ENCODE data around the gene TMEM203. TPM values are rescaled to one million over a fixed set of nuclear protein-coding genes. Genes with fewer than 3 reads are reported as not detected.

The TMEM203 gene
- total and polyA plus RNA-seq, 2 of the 13 experiments (the other 11 are each of a cell fraction or from before 2014, with no cell fraction given): 23.4 to 36.7 TPM

DNA sequence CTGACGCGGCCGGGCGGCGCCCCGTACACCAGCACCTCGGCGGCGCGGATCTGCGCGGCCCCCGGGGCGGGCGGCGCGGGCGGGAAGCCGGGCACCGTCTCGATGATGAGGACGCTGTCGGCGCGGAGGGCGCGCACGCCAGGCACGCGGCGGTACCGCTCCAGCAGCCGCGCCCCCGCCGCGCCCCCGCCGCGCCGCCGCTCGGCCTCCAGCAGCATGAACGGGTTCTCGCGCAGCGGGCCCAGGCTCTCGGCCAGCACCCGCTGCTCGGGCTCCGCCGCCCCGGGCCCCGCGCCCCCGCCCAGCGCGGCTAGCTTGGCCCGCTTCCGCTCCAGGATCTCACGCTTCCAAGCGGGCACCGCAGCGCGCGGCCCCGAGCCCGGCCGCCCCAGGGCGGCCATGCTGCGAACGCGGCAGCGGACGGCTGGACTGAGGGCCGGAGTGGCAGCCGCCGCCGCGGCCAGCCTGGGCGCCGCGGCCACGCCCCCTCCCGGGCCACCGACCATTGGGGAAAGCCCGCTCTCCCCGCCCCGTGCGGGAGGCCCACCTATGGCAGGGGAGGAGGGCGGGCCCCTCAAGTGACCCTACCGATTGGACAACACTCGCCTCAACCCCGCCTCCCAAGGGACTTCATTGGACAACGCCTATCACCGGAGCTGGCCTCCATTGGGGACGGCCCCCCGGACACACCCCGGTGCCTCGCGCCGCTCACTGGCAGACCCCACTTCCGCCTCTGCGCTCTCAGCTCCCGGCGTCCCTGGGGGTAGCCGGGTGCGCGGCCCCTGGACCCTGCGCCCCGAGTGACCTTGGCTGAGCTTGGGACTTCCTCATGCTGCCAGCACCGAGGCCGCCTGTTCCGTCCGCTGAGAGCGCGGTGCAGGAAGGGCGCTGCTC, 4.9 kb downstream of the TMEM203 start, which contains the start of gene TPRN (continued):
- TF ChIP-seq U2AF1 (optimal IDR thresholded peaks at IDR 0.05; ENCODE audit: low read depth, low read length) (no peak), BRCA1 (CRISPR knock-in tag; IDR thresholded peaks at IDR 0.05) (no peak), MIER3 (CRISPR knock-in tag; IDR thresholded peaks at IDR 0.05; ENCODE audit: borderline replicate concordance) (peak; percentile 89), NFRKB (IDR thresholded peaks at IDR 0.05) (no peak), RFX5 (IDR thresholded peaks at IDR 0.05; ENCODE audit: low read depth, low read length) (0 out of 2 replicates have a peak, but pooled peaks have one; percentile 36), HES4 (CRISPR knock-in tag; IDR thresholded peaks at IDR 0.05; ENCODE audit: borderline replicate concordance) (peak; percentile 84), ZNF672 (CRISPR knock-in tag; IDR thresholded peaks at IDR 0.05) (no peak), KMT2B (CRISPR knock-in tag; IDR thresholded peaks at IDR 0.05) (peak; percentile 64; the same call in 1 of the 2 replicates), ZNF563 (CRISPR knock-in tag; IDR thresholded peaks at IDR 0.05) (peak; percentile 61), SALL2 (CRISPR knock-in tag; IDR thresholded peaks at IDR 0.05) (no peak), TCF7L2 (IDR thresholded peaks at IDR 0.05; ENCODE audit: low read depth, low read length) (no peak), ZNF33A (CRISPR knock-in tag; IDR thresholded peaks at IDR 0.05; ENCODE audit: borderline replicate concordance) (0 out of 2 replicates have a peak, but pooled peaks have one; percentile 31), BHLHE40 (IDR thresholded peaks at IDR 0.05; ENCODE audit: low read length) (no peak), ISL2 (CRISPR knock-in tag; IDR thresholded peaks at IDR 0.05) (peak; percentile 76), NBN (conservative IDR thresholded peaks at IDR 0.05) (no peak), MIXL1 (CRISPR knock-in tag; IDR thresholded peaks at IDR 0.05) (peak; percentile 51; the same call in 1 of the 2 replicates), MATR3 (CRISPR knock-in tag; IDR thresholded peaks at IDR 0.05) (no peak), HDAC2 (CRISPR knock-in tag; IDR thresholded peaks at IDR 0.05) (peak; percentile 95), ZEB1 (IDR thresholded peaks at IDR 0.05; ENCODE audit: insufficient replicate concordance, low read depth) (peak; percentile 25), ZNF337 (CRISPR knock-in tag; IDR thresholded peaks at IDR 0.05; ENCODE audit: borderline replicate concordance, low read depth) (0 out of 2 replicates have a peak, but pooled peaks have one; percentile 51), ZZZ3 (CRISPR knock-in tag; IDR thresholded peaks at IDR 0.05; ENCODE audit: borderline replicate concordance) (no peak), ZNF121 (CRISPR knock-in tag; IDR thresholded peaks at IDR 0.05) (no peak)
- TF ChIP-seq, protein P1, sequence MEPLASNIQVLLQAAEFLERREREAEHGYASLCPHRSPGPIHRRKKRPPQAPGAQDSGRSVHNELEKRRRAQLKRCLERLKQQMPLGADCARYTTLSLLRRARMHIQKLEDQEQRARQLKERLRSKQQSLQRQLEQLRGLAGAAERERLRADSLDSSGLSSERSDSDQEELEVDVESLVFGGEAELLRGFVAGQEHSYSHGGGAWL (CRISPR knock-in tag; IDR thresholded peaks at IDR 0.05): peak; percentile 80; the same call in 1 of the 2 replicates
- TF ChIP-seq, protein P2, sequence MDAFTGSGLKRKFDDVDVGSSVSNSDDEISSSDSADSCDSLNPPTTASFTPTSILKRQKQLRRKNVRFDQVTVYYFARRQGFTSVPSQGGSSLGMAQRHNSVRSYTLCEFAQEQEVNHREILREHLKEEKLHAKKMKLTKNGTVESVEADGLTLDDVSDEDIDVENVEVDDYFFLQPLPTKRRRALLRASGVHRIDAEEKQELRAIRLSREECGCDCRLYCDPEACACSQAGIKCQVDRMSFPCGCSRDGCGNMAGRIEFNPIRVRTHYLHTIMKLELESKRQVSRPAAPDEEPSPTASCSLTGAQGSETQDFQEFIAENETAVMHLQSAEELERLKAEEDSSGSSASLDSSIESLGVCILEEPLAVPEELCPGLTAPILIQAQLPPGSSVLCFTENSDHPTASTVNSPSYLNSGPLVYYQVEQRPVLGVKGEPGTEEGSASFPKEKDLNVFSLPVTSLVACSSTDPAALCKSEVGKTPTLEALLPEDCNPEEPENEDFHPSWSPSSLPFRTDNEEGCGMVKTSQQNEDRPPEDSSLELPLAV (CRISPR knock-in tag; conservative IDR thresholded peaks at IDR 0.05; ENCODE audit: low read depth): no peak
- TF ChIP-seq, protein P3, sequence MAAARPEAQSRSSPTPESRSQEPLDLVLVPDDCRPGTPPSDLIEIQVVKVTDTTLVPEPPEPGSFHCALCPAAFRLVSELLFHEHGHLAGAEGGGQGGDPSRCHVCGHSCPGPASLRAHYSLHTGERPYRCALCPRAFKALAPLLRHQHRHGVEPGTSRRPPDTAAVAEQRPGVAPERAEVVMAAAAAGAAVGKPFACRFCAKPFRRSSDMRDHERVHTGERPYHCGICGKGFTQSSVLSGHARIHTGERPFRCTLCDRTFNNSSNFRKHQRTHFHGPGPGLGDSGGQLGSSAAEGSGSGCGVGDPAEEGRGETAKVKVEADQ (CRISPR knock-in tag; IDR thresholded peaks at IDR 0.05; ENCODE audit: borderline replicate concordance): peak; percentile 80; the same call in 1 of the 2 replicates
- TF ChIP-seq, protein P4, sequence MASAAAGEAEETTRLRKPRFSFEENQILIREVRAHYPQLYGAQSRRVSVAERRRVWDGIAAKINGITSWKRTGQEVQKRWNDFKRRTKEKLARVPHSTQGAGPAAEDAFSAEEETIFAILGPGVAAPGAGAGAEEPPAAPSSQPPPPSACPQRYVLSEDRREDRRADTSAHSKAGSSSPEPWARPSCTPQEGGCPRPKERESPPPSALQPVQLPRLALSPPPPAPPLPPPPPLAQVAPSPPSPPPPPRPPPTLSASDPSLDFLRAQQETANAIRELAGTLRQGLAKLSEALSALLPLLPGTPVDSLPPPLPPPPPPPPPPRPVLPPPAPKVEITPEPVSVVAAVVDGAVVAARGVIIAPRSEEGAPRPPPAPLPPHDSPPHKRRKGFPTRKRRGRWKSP (CRISPR knock-in tag; IDR thresholded peaks at IDR 0.05): peak; percentile 62
- TF ChIP-seq, protein P5, sequence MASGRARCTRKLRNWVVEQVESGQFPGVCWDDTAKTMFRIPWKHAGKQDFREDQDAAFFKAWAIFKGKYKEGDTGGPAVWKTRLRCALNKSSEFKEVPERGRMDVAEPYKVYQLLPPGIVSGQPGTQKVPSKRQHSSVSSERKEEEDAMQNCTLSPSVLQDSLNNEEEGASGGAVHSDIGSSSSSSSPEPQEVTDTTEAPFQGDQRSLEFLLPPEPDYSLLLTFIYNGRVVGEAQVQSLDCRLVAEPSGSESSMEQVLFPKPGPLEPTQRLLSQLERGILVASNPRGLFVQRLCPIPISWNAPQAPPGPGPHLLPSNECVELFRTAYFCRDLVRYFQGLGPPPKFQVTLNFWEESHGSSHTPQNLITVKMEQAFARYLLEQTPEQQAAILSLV (CRISPR knock-in tag; IDR thresholded peaks at IDR 0.05; ENCODE audit: borderline replicate concordance): no peak; the same call in none of the 2 replicates
